ENCODE data around the gene ARHGAP24. TPM values are rescaled to one million over a fixed set of nuclear protein-coding genes. Genes with fewer than 3 reads are reported as not detected.
A peak's percentile ranks its signal among the peaks of the same experiment; 100 is the strongest.

The ARHGAP24 gene
- total RNA-seq, 1 donor = 52.5 TPM

DNA sequence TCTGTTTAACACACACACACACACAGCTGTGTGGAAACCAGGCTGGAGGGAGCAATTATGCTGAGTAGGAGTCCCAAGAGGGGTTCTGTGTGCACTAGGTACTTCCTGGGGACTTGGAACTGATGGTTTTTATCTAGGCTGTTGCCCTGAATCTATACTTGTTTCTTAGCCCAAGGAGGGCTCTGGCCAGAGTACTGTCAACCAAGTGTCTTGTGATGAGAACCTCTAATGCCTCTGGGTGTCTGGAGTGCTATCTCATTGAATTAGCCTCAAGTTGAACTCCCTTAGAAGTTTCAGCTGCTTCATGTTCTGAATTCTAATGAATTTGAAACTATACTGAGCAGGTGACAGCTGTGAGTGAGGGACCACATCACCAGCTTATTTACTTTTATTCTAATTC, 16.6 kb downstream of the ARHGAP24 start:
- DNase-seq (ENCODE audit: insufficient read length, low spot score, missing footprints) = no peak
- H3K27me3 ChIP-seq (ENCODE audit: insufficient read depth, low read length) = no peaks in the 10 kb centered on the region
- no peak overlapping the region for H3K4me3 ChIP-seq (ENCODE audit: insufficient read depth, low read length)
- no peaks in the 10 kb centered on the region for H3K36me3 ChIP-seq (ENCODE audit: insufficient read depth, low read length)
- H3K79me2 ChIP-seq (ENCODE audit: insufficient read depth, low read length) = no peaks in the 10 kb centered on the region
- TF ChIP-seq, protein P1, sequence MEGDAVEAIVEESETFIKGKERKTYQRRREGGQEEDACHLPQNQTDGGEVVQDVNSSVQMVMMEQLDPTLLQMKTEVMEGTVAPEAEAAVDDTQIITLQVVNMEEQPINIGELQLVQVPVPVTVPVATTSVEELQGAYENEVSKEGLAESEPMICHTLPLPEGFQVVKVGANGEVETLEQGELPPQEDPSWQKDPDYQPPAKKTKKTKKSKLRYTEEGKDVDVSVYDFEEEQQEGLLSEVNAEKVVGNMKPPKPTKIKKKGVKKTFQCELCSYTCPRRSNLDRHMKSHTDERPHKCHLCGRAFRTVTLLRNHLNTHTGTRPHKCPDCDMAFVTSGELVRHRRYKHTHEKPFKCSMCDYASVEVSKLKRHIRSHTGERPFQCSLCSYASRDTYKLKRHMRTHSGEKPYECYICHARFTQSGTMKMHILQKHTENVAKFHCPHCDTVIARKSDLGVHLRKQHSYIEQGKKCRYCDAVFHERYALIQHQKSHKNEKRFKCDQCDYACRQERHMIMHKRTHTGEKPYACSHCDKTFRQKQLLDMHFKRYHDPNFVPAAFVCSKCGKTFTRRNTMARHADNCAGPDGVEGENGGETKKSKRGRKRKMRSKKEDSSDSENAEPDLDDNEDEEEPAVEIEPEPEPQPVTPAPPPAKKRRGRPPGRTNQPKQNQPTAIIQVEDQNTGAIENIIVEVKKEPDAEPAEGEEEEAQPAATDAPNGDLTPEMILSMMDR (IDR thresholded peaks at IDR 0.05; ENCODE audit: extremely low read depth, low read depth, low read length) = no peak
- no peak overlapping the region for H3K4me2 ChIP-seq (ENCODE audit: insufficient read depth, low read length)
- peaks cover 16% of the 10 kb centered on the region for H3K4me1 ChIP-seq (ENCODE audit: insufficient read depth, low read length)
- H4K20me1 ChIP-seq (ENCODE audit: insufficient read depth, low read length) = no peaks in the 10 kb centered on the region
- no peak overlapping the region for H3K27ac ChIP-seq (ENCODE audit: low read depth, low read length)
- no peak overlapping the region for H2AFZ ChIP-seq (ENCODE audit: low read length)
- H3K9me3 ChIP-seq (ENCODE audit: low read depth, low read length) = no peaks in the 10 kb centered on the region

DNA sequence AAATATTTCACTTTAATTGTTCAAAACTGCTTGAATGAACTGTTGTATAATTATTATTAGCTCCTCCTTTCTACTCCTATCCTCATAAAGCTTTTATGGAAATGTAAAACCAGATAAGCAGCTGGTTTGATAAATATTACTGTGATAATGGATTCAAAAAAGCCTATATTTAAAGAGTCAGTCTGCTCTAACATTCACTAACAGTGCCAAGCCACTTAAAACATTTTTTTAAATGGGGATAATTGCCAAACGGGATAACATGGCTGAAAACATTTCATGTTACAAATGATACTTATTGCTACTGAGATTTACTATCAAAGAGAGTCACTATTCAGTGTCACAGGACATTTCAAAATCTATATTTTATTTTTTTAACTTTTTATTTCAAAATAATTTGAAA, 17.4 kb downstream of the ARHGAP24 start:
- DNase-seq (ENCODE audit: insufficient read length, low spot score, missing footprints) = no peak
- no peaks in the 10 kb centered on the region for H4K20me1 ChIP-seq (ENCODE audit: insufficient read depth, low read length)
- no peak overlapping the region for H3K4me3 ChIP-seq (ENCODE audit: insufficient read depth, low read length)
- no peaks in the 10 kb centered on the region for H3K79me2 ChIP-seq (ENCODE audit: insufficient read depth, low read length)
- TF ChIP-seq, protein P1 (IDR thresholded peaks at IDR 0.05; ENCODE audit: extremely low read depth, low read depth, low read length) = no peak
- no peak overlapping the region for H3K27ac ChIP-seq (ENCODE audit: low read depth, low read length)
- no peaks in the 10 kb centered on the region for H3K9me3 ChIP-seq (ENCODE audit: low read depth, low read length)
- no peak overlapping the region for H2AFZ ChIP-seq (ENCODE audit: low read length)
- no peak overlapping the region for H3K4me2 ChIP-seq (ENCODE audit: insufficient read depth, low read length)
- H3K27me3 ChIP-seq (ENCODE audit: insufficient read depth, low read length) = no peaks in the 10 kb centered on the region
- H3K4me1 ChIP-seq (ENCODE audit: insufficient read depth, low read length) = peaks cover 24% of the 10 kb centered on the region
- no peaks in the 10 kb centered on the region for H3K36me3 ChIP-seq (ENCODE audit: insufficient read depth, low read length)

DNA sequence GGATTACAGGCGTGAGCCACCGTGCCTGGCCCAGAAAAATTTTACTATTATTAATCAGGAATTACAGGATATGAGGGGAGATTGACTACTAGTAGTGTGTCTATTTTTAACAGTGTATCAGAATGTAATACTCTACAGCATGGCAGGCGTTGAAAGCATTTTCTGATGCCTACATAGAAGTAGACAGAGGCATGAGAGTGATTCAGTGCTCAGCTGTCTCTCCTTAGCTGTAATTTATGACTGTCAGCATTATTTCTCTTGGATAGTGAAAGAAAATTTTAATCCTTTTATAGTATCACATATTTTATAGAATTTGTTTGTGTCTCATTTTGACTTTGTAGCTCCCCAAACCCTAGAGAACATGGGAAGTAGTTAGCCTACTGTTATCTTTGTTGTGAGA, 20.7 kb downstream of the ARHGAP24 start:
- H3K27ac ChIP-seq (ENCODE audit: low read depth, low read length) = peak overlapping the region; percentile 44
- H3K36me3 ChIP-seq (ENCODE audit: insufficient read depth, low read length) = no peaks in the 10 kb centered on the region
- H3K4me2 ChIP-seq (ENCODE audit: insufficient read depth, low read length) = peak overlapping the region; percentile 58
- peak; percentile 75 for DNase-seq (ENCODE audit: insufficient read length, low spot score, missing footprints)
- H2AFZ ChIP-seq (ENCODE audit: low read length) = no peak overlapping the region
- no peaks in the 10 kb centered on the region for H3K79me2 ChIP-seq (ENCODE audit: insufficient read depth, low read length)
- H3K4me3 ChIP-seq (ENCODE audit: insufficient read depth, low read length) = peak overlapping the region; percentile 43
- no peaks in the 10 kb centered on the region for H3K27me3 ChIP-seq (ENCODE audit: insufficient read depth, low read length)
- TF ChIP-seq, protein P1 (IDR thresholded peaks at IDR 0.05; ENCODE audit: extremely low read depth, low read depth, low read length) = no peak
- no peaks in the 10 kb centered on the region for H4K20me1 ChIP-seq (ENCODE audit: insufficient read depth, low read length)
- peaks cover 34% of the 10 kb centered on the region for H3K4me1 ChIP-seq (ENCODE audit: insufficient read depth, low read length)
- no peaks in the 10 kb centered on the region for H3K9me3 ChIP-seq (ENCODE audit: low read depth, low read length)

DNA sequence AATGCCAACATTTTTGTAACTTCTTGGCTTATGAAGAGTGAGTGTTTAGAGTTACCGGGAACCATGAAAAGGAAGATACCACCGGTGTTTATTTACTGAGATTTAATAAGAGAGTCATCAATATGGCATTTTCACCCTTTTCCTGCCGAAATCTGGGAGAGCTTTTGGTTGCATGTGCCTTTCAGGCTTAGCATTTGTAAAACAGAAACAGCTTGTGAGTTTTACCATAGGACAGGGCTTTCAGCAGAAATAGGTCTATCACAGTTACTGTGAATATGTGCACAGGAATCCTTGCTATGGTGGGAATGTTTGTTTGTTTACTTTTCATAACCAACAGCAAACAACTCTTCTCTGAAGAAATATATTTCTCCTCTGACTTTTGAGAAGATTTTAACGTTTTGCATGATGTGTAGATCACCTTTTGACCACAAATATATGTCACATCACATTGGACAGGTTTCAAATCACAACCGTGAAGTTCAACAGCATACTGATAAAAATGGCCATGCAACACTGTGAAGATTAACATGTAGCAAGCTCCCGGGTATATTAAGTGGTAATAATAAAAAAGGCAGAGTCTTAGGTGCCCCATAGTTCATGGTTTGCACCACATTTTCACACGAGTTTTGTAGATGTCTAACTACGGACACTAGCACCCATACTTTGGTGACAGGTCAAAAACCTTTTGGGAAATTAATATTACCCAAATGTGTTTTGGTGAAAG, 21.3 kb downstream of the ARHGAP24 start:
- H2AFZ ChIP-seq (ENCODE audit: low read length) = no peak overlapping the region
- H3K79me2 ChIP-seq (ENCODE audit: insufficient read depth, low read length) = no peaks in the 10 kb centered on the region
- no peaks in the 10 kb centered on the region for H3K36me3 ChIP-seq (ENCODE audit: insufficient read depth, low read length)
- no peaks in the 10 kb centered on the region for H3K27me3 ChIP-seq (ENCODE audit: insufficient read depth, low read length)
- H3K4me2 ChIP-seq (ENCODE audit: insufficient read depth, low read length) = peak overlapping the region; percentile 58
- peaks cover 34% of the 10 kb centered on the region for H3K4me1 ChIP-seq (ENCODE audit: insufficient read depth, low read length)
- TF ChIP-seq, protein P1 (IDR thresholded peaks at IDR 0.05; ENCODE audit: extremely low read depth, low read depth, low read length) = no peak
- H3K27ac ChIP-seq (ENCODE audit: low read depth, low read length) = peak overlapping the region; percentile 44
- H3K9me3 ChIP-seq (ENCODE audit: low read depth, low read length) = no peaks in the 10 kb centered on the region
- peak overlapping the region; percentile 43 for H3K4me3 ChIP-seq (ENCODE audit: insufficient read depth, low read length)
- H4K20me1 ChIP-seq (ENCODE audit: insufficient read depth, low read length) = no peaks in the 10 kb centered on the region
- no peak for DNase-seq (ENCODE audit: insufficient read length, low spot score, missing footprints)
